NCI-H748 treated with DMSO at 0.1 percent for 48 hours (cell line): ENCODE data around the gene LYZ.

Source experiments
- DNase-seq: peaks from one replicate; lab custom pipeline; 2025; lab: John Stamatoyannopoulos, UW

Gene LYZ

DNA sequence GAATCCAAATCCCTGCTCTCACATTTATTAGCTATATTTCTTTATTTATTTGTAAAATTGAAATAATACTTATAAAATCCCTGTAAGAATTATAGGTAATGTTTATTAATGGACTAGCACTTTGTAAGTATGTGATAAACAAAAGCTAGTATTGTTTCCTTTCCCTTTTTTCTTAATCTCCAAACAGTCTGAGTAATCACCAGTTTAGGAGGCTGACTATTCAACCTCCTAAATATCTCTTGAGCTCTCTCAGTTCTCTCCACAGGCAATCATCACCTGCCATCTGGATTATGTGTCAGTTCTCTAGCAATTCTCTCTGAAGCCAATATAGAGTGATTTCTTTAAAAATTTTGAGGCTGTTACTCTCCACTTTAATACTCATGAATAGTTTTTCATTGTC lies 9.2 kb upstream of the LYZ start:
- DNase-seq: no peak

DNA sequence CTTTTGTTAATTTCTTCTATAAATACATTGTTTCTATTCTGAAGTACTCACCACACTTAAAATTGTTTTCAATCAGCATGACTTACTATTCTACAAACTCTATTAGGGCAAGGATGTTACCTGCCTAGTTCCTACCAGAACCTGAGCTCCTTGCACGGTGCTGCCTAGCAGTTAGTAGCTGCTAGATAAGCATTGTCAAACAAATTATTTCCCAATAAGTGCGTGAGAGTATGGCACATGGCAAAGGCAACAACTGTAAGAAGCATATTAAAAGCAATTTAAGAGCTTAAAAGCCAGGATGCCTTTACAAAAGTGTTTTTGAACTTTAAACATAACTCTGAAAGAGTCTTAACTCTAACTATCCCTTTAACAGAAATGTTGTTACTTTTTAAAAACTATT lies 8.2 kb upstream of the LYZ start:
- DNase-seq: no peak

DNA sequence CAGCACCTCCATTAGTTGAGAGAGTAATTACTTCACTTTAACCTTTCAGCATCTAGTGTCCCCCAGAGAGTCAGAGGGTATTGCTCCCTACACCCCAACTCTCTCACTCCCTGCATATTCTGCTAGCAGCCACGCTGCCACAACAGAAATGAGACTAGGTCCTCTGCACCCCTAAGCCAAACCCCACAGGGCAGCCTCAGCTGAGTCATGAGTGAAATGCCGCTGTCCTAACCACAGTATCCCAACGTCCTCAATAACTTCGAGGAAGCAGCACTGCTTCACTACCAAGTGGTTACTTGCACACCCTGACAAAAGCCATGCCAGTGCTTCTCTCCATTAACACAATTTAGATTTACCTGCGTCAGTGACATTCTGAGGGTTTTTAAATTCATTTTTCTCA lies 6.9 kb upstream of the LYZ start:
- DNase-seq: no peak

DNA sequence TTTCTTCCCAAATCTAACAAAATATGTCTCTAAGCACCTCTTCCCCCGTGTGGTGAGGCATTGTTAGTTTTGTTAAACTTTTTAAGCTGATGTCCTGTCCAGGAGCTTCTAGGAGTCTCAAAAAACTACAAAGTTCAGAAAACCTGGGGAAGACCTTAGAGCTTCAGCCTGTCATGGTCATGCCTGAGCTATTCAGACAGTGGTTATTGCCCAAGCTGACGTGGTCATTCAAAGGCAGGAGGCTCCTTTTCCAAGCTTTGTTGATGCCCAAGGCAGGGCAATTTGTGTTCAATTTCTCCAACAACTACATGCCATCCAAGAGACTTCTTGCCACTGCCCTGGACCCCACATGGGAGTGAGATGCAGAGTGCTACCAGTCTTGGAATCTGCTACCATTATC lies 5.8 kb upstream of the LYZ start:
- DNase-seq: no peak

DNA sequence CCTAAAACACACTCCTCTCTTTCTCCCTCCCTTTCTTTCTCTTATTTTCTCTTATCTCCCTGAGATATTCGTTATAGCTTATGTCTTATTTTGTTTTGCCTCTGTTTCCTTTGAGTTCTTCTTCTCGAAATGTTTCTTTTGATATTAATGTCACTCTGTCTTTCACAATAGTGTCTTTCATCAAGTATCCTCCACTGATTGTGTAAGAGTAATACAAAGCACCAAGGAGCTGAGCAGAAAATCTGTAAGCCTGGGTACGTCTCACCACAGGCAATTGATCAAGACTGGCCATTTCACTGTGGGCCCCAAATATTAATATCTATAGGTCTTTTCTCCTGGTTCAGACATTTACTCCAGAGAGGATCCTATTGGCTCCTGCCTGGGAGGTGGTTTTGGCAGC lies 4.8 kb upstream of the LYZ start:
- no peak for DNase-seq

DNA sequence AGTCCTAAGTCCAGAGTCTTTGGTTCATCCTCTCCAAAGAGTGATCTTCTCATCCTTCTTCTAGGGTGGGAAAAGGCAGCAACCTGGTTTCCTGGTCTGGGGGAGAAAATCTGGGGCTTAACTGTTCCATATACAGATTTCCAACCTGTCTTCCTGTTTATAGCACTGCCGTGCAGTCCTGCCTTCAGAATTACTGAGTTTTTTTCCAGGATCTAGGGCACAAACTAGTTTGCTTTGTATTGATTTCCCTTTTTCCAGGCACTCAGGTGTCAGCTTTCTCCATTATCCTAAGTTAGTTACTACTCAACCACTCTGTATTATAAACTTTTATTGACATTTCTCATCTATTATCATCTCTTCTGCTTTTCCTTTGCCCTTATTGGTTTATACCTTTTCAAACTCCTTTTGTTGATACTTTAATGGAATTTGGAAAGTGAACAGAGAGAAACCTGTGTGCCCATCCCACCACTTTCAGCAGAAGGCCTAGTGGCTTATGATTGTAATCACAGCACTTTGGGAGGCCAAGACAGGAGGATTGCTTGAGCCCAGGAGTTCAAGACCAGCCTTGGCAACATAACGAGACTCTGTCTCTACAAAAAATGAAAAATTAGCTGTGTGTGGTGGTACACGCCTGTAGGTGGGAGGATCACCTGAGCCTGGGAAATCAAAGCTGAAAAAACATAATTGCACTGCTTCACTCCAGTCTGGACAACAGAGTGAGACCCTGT lies 4.1 kb upstream of the LYZ start:
- no peak for DNase-seq

DNA sequence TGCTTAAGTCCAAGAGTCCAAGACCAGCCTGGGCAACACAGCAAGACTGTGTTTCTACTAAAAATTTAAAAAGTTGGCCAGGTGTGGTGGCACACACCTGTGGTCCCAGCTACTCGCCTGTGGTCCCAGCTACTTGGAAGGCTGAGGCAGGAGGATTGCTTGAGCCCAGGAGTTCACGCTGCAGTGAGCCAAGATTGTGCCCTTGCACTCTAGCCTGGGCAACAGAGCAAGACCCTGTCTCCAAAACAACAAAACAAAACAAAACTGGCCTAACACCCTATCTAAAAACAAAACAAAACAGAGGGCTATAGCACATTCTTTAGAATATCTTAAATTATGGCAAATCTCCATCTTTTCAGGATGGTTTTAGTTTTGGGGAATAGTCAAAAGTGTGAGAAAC lies 3.1 kb upstream of the LYZ start:
- DNase-seq: no peak

DNA sequence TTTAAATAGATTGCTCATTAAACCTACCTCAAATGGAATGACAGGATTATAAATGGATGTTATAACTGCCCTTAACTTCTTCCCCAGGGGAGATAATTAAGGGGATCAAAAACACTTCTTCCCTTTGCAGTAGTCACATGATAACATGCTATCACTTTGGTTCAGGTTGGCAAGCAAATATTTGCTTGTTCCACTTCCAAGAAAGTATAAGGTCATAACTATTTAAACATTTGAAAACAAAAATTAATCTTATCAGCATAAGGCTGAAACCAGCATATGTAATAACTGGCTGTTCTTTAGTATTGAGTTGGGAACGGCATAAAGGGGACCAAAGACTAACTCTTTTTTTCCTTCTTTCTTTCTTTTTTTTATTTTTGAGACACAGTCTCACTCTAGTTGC lies 2.4 kb upstream of the LYZ start:
- no peak for DNase-seq

DNA sequence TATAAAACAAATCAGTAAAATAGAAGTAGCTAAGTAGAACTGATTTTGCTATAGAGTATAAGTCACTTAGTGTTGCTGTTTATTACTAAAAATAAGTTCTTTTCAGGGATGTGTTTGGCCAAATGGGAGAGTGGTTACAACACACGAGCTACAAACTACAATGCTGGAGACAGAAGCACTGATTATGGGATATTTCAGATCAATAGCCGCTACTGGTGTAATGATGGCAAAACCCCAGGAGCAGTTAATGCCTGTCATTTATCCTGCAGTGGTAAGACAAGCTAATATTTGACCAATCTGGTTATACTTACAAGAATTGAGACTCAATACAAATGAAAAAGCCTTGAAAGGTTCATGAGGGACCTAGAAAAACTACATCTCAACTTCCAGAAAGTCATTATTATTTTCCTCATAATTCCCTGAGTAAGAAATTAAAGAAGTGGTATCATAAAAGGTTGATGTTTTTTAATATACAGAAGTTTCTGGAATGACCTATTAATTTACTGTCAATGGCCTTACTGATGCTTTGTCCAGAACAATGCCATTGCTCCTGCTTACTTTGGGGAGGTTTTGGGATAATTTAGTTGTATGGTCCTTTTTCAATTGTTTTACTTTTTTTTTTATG lies 1.9 kb downstream of the LYZ start:
- no peak for DNase-seq

DNA sequence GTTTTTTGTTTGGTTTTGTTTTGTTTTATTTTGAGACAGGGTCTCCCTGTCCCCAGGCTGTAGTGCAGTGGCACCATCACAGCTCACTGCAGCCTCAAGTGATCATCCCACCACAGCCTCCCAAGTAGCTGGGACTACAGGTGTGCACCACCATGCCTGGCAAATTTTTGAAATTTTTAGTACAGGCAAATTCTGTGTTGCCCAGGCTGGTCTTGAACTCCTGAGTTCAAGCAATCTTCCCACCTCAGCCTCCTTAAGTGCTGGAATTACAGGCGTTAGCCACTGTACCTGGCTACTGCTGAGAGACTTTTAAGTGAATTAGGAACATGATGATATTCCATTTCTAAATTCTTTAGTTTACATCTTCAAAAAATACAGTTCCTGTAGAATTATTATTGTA lies 2.6 kb downstream of the LYZ start:
- DNase-seq: no peak

DNA sequence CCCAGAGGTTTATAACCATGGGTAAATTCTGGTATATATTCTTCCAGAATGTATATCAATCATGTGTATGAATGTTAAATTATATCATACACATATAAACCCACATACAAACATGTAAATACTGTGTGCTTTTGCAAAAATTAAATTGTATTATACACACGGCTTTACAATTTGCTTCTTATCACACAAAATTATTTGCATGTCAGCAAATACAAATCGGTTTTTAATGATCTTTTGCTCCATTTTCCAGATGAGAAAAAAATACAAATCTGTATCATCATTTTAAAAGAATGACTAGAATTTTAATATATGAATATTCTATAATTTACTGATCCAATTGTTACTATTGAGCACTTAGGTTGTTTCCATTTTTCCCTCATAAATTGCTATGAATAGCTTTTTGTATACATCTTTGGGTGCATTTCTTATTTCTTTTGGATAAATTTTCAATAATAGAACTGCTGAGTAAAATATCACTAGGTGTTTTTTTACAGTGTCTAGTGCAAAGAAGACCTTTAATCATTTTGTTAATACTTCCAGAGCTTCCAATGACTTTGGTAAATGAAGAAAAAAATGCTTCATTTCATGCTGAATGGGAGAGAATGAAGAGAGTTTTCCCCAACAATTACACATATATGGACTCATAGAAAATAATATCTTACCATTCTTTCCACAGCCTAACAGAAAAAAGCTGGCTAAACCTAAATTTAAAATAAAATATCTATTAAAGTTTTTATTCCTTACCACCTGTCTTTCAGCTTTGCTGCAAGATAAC lies 3.5 kb downstream of the LYZ start:
- DNase-seq: no peak

DNA sequence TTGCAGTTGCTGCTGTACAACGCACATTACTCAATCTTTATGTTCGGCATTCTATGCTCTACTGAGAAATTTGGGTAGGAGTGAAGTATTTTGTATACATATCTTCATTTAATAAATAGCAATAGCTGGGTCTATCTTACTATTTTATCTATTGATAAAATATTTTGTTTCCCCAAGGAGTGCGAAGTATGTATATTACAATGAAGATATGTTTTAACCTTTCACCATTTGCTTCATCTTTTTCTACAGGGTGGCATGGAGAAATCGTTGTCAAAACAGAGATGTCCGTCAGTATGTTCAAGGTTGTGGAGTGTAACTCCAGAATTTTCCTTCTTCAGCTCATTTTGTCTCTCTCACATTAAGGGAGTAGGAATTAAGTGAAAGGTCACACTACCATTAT lies 4.7 kb downstream of the LYZ start:
- DNase-seq: no peak

DNA sequence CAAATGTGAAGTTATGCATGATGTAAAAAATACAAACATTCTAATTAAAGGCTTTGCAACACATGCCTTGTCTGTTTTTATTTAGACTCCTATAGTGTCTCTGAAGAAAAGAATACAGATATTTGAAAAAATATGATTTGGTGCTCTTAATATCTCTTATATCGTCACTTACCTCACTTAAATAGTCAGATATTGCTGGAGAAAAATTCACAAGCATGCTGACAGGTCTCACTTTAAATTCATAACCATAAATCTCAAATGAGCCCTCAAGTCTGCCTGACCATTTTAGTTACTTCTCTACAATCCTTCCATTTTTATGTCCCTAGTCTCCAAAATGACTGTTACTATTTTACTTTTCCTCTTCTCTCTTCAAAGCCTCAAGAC lies 6.0 kb downstream of the LYZ start:
- DNase-seq: no peak

DNA sequence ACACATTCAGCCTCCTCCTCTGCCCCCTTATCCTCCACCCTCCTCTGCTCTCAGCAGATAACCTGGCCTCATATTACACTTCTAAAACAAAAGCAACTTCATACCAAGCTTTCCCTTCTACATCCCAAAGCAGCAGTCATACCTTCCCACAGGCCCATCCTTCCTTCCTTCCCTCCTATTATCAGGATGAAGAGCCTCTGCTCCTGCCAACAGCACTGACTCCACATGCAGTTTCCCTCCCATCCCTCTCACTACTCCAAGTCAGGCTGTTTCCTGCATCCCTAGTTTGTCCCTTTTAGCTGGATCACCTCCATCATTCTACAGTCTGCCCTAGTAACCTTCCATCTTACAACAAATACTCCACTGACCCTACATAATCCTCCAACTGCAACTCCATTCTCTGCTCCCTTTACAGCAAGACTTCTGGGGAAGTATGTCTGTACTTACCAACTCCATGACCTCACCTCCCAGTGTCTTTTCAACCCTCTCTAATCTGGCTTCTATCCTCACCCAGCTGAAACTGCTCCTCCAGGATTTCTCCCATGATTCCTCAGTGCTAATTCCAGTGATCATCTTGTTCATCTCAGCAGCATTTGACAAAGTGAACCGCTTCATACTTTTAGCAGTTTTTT lies 6.5 kb downstream of the LYZ start:
- no peak for DNase-seq

DNA sequence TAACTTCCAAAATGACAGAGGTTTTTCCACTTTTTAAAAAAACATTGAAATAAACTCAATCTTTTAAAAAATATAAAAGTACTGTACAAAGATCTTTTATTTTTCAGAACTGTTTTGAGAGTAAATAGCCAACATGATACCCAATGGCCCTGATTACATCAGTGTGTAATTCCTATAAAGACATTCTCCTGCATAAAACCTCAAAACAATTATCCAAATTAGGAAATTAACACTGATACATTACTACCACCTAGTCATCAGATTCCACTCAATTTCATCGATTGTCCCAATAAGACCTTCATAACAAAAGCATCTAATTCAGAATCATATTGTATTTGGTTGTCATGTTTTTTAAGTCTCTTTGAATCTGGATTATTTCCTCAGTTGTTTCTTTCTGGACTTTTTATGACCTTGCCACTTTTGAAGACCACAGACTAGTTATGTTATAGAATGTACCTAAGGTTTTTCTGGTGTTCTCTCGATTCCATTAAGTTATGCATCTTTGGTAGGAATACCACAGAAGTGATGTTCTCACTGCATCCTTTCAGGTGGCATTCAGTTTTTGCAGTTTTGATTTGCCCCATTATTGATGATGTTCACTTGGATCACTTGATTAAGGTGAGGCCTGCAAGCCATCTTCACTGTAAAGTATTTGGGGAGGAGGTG lies 7.3 kb downstream of the LYZ start:
- DNase-seq: no peak

DNA sequence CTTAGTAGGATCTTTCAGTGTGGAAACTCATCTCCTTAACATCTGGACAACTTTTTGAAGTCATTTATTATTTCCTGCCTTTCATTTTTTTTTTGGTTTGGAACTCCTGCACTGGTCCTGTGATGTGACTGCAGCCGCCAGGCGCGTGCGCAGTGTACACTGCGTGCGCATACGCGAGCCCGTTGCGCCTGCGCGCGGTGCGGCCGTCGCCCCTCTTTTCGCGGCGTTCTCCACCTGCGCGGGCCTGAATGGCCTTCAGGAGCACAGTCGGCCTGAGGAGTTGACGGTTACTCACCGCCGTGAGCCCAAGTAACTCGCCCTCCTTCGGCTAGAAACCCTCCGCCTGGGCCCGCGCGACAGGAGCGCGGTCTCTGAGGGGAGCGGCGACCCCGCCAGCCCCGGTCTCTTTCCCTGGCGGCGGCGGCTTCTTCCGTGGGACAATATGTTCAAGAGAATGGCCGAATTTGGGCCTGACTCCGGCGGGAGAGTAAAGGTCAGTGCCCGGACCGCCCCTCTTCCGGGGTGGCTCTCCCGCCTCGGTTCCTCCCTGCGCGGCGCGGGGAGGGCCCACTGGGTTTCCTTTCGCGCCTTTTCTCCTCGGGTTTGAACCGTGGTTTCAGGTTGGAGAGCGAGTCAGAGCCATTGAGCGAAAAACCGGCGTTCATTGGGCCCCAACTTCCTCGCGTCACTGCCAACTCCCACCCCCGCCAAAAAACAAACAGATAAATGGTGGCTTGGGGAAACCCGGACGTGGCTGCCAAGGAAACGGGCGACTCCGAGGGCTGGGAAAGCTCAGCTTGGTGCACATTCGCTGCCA lies 11.6 kb downstream of the LYZ start, which contains the start of gene YEATS4:
Gene YEATS4 (plus strand): TSS at position 213 of the 817 bp plus-strand sequence. CDS start 230 bp downstream, at position 443.
- DNase-seq: peak; percentile 92

DNA sequence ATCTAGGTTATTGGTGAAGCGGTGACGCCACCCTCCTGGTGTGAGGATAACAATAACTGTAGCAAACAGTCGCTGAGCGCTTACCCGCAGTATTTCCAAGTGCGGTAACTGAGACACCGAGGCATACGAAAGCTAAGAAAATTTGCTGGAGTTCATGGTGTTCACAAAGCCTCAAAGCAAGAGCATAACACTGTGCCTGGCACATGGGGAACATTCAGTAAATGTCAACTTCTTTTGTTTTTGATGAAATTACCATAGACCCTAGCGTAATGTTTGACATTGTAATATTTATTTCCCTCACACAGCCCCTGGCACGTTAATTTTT lies 12.1 kb downstream of the LYZ start:
- no peak for DNase-seq

DNA sequence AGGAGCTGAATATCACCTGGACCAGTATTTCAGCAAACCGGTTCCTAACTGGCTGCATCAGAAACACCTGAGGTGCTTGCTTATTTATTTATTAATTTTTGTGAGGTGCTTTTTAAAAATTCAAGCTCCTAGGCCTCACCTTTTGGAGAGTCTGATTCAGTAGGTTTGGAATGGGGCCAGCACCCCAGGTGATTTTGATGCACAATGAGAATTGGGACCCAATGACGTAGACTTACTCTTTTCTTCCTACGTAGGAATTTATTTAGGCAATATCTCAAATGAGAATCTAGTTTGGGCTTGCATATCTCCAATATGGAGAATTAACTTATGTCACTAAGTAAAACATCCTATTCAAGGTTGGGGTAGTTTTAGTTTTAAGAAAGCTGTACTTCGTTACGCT lies 18.6 kb downstream of the LYZ start:
- DNase-seq: no peak

DNA sequence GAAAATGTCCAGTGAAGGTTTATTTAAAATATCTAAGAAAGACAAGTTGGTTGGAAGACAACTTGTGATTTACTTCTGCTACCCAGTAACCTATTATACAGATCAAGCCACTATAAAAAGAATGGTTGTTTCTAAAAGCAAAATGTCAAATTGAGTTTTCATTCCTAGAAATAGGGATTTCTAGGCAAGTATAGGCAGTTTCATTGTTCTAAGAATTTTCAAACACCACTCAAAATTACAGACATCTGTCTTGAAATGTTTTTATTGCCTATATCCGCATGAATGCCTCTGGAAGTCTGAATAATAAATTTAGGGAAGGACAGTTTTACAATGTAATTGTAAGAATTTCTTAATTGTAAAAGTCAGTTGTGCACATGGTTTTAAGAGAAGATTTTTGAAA lies 20.0 kb downstream of the LYZ start:
- DNase-seq: no peak

DNA sequence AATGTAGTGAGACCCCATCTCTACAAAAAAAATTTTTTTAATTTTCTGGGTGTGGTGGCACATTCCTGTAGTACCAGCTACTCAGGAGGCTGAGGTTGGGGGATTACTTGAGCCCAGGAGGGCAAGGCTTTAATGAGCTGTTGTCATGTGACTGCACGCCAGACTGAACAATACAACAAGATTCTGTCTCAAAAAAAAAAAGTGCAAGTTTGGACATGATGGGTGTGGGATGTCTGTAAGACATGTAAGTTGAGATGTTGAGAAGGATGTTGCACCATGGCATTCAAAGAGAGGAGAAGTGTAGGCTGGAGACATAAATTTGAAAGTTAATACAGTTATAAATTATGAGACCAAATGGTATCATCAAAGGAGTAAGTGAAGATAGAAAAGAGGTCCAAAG lies 34.9 kb downstream of the LYZ start:
- no peak for DNase-seq

DNA sequence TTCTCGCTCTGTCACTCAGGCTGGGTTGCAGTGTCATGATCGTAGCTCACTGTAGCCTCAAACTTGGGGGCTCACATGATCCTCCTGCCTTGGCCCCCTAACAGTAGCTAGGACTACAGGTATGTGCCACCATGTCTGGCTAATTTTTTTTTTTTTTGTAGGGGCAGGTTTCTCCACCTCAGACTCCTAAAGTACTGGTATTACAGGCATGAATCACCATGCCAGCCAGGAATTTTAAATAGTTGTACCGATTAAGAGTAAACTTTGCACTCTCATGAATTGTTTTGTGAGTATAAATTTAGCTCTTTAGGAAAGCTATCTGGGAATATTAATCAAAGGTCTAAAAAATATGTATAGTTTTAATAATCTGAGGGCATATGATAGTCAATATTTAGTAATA lies 36.9 kb downstream of the LYZ start:
- DNase-seq: no peak

DNA sequence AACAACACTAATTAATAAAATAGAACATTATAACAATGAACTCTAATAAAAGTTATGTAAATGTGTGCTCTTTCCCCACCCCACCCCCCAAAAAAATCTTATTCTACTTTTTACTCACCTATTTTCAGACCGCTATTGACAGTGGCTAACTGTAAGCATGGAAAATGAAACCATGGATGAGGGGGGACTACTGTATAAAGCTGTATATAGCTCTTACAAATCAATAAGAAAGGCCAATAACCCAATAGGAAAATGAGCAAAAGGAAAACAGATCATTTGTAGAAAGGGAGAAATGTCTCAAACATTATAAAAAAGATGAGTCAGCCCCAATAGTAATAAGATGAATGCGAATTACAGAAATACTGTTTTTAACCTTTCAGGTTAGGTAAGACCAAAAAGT lies 38.7 kb downstream of the LYZ start:
- no peak for DNase-seq
